Ureter (tissue), 1 donor: ENCODE data around the gene LYRM4. TPM values are rescaled to one million over a fixed set of nuclear protein-coding genes. Genes with fewer than 3 reads are reported as not detected.
A peak's percentile ranks its signal among the peaks of the same experiment; 100 is the strongest.

Experiments used
- DNase-seq: peaks from one replicate; pipeline ENCODE4 v3.0.0-alpha.2; 2020; ENCODE audit warnings: low spot score
- total RNA-seq: library from RNA; stranded (reverse); gene quantifications from one replicate; pipeline ENCODE4 v1.2.4, GENCODE V29; 2023
- donor health status: DM: yes; HTN: yes; CAD: no.

LYRM4 gene
- 33.5 TPM for total RNA-seq

DNA sequence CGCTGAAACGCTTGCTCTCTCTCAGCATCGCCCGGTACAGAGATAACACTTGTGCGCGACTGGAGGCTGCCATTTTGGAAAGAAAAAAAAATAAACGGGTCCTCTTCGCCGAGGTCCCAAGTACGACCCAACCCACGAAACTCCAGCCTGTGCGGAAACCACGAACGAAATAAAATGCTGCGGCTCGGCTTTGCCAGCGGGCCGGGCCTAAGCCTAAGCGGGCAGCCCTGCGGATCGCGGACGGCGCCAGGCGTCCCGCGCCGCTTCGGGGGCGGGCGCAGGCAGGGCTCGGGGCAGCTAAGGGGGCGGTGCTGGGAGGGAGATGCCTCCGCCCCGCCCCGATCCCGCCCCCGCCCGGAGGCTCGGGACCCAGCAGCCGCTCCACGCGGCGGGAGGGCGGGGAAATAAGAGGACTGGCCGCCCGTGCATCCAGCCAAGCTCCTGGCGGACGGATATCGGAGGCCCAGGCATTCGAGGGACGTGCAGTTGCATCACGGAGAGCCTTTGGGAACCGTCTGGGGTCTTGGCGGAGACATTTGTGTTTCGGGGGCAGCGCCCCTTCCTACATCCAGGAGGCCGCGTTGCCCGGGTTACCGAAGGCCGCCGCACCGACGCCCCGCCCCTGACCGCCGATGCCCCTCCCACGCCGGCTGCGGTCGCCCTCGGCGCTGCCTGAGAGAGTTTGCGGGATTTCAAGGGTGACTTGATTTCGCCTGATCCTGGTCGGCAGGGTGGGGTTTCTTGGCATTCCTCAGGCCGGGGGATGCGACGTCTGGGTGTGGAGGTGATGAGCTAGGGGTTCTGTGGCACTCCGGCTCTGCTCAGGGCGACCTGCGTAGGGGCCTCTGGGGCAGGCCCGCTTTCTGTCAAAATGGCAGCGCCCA is at the start of gene LYRM4, which contains the start of gene FARS2:
Gene LYRM4 (minus strand): TSS at position 290 of the 884 bp plus-strand sequence. CDS start 217 bp downstream, at position 73.
Gene FARS2 (plus strand): TSS at position 853 of the 884 bp plus-strand sequence.
- peak; percentile 88 for DNase-seq

DNA sequence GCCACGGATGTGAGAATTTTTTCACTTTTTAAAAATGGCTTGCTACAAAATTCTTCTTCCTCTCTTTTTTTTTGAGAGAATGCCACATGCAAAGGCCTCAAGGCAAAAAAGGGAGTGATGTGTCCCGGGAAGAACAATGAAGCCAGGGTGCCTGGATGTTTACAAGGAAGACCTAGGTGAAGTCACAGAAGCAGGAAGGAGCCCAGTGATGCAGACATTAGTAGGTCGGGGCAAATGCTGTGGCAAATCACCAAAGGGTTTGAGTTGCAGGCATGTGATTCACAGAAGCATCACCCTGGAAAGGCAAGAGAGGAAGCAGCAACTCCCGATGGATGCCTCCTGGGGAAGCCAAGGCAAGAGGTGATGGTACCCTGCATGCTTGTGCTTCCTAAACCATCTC is 47.3 kb upstream of the LYRM4 start:
- DNase-seq = no peak

DNA sequence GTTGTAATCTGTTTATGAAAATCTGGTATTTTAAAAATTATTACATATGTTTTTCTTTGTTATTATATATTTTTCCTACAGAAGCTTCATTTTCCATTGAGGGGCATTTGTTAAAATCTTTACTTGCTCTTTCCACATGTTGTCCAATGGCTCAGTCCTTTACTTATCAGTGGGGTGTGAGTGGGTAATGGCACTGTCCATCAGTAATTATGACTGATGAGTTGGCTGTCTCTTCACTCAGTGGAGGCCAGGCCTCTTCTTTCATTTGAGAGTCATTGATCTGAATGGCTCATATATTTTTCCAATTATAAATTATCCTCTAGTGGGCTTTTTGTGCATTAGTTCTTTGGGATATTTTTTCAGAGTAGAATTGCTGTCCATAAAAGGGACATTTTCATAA is 46.3 kb upstream of the LYRM4 start:
- DNase-seq = no peak

DNA sequence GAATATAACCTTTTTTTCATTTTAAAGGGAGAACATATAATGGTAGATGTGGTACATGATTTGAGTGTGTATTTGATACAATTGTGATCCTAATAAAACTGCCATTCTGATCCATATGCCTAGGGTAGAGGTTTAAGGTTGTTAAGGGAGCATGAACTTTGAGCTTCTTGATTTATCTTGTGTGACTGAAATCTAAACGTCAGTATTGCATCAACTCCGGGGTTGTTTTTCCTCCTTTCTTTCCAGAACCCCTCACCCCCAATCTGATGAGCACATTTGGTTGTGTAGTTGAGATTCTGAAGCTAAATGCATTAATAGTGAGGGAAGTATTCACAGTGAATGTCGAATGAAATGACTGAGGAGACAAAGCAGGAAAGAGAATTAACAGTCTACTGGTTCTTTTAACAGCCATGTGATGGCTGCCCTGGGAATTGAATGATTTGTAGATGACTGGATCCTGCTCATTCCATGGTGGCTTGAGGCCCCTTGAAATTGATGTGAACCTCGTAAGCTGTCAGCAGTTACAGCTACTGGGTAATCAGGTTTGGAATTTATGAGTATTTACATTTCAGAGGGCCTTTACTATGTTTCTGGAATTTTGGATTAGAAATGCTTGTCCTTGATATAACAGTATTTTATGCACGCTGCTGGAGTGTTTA is 45.3 kb upstream of the LYRM4 start:
- no peak for DNase-seq

DNA sequence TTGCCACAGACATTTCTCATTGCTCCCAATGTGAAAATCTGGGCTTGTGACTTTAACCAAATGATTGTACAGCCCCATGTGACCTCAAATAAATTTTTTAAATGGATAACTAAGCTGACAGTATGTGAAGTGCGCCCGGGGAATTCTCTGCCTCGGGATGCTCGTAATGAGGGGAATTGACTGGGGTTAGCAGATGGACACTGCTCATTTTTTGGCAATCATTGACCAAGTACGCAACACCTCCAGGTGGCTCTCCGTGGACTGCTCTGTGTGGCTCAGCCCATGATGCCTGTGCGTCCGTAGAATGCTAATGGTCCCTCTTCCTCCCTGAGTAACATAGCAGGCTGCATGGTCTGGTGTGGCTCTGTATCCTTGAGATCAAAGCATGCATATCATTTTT is 42.9 kb upstream of the LYRM4 start:
- no peak for DNase-seq

DNA sequence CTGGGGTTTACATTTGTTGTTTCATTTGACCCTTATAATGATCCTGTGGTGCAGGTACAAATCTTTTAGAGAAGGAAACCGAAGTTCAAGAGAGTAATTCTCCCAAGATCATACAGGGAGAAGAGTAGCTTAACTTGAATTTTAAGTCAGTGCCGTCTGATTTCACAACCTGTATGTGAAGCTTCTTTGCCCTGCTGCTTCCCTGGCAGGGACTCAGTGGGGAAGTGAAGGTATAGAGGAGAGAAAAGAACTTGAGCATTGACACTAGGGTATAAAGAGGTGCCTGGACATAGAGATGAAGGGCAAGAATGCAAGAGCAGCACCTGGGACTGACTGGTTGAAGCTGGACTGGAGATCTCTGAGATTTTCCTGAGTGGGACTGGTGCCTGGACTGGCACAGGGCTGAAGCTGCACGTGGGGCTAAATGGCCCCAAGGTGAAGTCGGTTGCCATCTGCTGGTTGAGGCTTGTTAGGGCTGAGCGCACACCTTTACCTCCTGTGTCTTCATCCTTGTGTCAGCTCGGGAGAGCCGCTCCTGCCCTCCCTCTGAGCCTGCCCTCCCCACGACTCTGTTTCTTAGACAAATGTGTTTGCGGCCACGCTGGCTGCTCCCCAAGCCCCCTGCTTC is 42.4 kb upstream of the LYRM4 start:
- peak; percentile 53 for DNase-seq

DNA sequence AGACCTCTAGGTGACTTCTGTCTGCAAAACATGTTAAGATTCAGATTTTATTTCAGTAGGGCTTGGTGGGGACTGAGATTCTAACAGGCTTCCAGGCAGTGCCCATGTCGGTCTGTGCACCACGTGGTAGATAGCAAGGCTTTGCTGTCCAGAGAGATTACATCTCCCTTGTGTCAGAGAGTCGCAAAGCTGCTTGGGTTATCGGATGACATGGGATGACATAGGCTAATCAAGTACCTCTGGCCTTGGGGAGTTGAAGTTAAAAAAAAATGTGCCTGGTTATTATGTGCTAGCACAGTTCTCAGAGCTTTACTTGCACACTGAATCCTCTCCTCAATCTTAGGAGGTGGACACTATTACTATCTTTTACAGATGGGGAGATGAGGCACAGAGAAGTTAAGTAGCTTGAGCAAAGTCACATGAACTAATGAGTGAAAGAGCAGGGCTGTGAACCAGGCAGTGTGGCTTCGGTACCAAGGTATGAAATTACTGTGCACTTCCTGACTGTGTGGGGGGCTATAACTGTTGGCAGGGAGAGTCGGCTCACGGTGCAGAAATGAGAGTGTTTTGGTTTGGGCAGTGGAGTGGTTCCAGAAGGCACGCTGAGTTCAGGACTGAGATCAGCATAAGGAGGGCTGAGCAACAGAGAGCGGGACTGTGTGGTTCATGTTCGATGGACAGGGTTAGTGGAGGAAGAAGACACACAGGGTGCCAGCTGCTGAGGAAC is 41.6 kb upstream of the LYRM4 start:
- DNase-seq = no peak

DNA sequence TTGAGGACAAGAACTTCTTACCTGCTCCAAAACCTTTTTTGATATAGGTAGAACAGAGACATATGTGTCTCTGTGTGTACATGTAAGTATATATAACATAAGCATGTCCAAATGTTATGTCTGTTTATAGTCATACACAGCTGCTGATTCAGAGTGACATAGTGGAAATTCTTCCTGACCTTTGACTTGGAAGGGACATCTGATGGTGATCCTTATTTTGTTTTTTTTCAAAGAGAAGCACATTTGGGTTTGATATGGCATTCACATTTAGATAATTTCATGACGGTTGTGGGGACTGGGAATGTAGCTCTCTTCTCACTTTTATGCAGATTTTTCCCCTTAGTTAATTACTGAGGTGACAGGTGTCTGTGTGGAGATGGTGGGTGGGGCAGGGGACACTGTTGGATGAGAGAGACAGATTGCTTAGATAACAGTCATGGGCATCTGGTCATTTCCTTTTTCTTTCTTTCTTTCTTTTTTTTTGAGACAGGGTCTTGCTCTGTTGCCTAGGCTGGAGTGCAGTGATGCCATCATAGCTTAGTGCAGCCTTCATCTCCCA is 39.5 kb upstream of the LYRM4 start:
- no peak for DNase-seq

DNA sequence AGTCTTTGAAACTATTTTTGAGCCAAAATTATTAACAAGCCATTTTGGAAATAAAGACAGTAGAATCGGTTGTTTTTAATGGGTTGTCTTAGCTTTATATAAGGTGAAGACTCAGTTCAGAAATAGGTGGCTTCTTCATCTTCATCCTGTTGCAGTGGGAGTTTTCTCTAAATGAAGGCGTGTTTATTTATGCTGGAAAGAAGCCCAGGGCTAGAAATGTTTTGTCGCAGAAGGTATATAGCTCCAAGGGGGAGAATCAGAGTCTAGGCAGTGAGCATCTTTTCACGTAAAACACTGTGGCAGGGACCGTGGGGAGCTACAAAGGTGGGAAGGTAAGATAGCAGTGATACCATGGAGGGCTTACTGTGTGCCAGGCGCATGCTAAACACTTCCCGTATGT is 34.9 kb upstream of the LYRM4 start:
- no peak for DNase-seq

DNA sequence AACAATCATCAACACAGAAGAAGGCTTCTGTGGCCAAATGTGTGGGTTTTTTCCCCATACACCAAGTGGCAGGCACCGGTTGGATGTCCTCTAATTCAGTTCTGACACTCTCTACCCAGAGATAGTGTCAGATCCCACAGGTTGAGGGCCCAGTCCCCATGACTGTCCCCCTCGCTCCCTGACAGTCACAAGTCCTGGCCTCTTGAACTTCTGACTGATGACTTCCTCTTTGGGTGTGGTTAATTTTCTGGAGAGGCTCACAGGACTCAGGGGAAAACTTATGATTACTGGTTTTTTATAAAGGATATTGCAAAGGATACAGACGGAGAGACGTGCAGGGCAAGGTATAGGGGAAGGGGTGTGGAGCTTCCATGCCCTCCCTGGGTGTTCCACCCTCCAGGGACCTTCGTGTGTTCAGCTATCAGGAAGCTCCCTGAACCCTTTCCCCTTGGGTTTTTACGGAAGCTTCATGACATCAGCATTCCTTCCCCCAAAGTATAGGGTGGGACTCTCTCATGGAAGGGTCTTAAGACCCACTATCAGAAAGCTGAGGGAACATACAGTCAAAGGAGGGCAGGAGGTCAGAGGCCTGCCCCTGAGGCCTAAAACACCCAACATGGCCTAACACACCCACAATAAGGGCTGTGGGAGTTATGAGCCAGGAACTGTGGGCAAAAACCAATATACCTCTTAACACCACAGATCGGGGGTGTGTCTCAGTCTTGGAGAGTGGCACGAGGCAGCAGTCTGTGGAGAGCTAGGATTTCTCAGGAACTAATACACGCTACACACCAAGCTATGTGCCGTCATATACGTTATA is 33.9 kb upstream of the LYRM4 start:
- no peak for DNase-seq

DNA sequence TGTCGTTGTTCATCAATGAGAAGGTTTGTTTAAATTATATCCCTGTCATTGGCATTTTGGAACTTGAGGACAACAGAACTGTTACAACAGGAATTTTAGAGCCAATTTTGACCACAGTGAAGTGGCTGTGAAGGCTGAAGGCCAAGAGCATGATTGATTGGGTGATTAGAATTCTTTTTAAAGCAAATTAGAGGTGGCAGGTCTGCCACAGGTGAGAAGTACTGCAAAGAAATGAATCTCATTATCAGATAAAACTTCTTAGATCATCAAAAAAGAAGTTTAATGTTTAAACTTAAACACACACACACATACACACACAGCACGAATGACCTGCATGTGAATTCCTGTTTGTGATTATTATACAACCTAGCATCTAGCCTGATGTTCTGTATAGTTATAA is 32.9 kb upstream of the LYRM4 start:
- DNase-seq = no peak

DNA sequence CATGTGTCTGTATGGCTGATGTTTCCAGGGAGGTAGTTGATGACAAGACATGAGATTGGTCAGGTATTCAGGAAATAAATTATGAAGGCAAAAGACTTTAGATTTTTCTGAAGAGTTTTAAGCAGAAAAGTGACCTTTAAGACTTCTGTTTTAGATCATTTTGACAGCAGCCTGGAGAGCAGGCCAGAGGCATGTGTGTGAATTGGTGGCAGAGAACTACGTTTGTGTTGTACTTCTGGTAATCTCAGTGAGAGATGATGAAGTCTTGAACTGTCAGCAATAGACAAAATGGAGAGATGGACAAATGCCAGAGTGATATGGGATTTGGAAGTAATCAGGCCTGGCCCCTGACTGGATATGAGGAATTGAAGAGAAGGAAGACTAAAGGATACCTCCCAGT is 31.4 kb upstream of the LYRM4 start:
- DNase-seq = no peak

DNA sequence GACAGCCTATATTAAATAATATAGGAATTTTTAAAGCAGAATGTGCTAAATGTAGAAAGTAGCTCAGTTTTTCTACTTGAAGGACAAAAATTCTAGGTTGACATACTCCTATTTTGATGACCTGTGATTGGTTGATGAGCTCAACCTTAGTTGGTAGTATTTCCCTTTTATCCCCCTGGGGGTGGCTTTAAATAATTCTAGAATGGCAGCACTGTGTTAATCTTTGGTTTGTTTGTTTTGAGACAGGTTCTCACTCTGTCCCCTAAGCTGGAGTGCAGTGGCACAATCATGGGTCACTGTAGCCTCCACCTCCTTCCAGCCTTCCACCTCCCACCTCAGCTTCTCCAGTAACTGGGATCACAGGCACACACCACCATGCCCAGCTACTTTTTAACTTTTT is 29.8 kb upstream of the LYRM4 start:
- no peak for DNase-seq

DNA sequence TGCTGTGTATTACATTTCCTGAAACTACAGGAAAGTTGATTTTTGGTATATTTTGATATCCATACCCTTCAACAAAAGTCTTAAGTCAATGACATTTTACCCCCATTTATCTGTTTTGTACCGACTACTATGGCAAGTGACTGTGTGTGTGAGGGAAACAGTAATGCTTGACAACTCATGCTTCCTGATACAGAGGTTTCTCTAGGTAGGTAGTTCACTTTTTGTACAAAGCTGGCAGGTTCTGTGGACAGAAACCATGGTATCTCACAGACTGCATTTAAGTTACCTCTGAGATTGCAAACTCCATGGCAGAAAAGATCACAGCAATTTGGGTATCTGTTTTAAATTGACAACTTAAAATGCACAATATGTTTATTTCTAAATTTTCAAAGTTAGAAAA is 29.3 kb upstream of the LYRM4 start:
- DNase-seq = no peak

DNA sequence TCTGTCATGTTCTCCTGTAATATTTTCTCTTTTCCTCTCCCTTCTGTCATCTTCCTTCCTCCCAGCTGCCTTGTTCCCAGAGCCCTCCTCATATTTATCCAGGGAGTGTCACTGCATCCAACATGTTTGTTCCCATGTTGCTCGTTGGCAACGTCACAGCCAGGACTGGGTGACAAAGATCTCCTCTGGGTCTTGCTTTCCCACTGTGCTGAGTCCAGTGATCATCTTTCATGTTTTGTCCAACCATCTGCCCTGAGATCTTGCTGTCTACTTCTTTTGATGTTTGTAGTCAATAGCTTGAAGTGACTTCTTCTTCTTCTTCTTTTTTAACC is 27.2 kb upstream of the LYRM4 start:
- DNase-seq = no peak

DNA sequence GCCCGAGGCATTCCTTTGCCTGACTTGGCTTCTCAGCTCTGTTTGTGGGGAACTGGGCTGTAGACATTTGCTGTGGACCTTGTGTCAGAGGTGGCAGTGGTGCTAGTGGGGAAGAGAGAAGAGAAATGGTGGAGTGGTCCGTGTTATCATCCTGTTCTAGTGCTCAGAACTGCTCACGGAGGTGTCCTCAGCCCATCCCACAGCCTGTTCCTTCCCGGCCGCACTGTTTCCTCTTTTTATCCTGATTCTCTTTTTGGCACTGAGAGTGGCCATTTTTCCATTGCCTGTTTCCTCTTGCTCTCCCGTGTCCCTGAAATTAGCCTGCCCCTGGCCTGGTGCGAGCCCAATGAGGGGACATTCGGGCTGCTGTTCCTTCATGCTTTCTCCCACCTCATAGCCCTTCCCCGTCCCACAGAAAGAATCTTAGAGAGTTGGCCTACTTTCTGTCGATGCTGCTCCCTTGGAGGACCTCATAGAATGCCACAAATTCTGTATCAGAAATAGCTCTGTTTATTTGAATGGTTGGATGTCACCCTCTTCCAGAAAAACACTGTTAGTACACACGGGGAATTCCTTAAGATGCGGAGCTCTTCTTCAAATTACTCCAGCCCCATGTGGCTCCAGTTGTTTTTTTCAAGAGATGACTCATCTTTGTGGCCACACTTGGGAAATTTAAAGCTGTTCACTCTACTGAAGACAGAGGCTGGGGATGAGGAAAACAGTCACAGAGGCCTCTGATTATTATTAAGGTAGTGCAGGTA is 26.6 kb upstream of the LYRM4 start:
- no peak for DNase-seq

DNA sequence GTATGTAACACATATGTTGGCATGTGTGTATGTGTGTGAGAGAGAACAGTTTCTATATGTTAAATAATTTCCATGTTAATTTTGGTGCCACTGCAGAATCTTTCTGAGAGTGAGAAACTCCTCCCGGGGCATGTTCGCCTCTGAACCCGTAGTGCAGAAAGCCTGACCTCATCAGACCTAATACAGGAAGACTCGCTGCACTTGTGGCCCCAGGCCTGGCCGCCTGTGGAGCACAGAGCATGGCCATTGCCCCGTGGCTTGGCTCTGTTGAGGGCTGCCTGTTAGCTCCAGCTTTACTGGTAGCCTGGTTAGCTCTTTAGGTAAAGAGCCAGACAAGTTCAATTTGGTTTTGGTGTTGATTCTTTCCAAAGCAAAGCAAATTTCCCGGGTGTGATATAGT is 26.0 kb upstream of the LYRM4 start:
- no peak for DNase-seq

DNA sequence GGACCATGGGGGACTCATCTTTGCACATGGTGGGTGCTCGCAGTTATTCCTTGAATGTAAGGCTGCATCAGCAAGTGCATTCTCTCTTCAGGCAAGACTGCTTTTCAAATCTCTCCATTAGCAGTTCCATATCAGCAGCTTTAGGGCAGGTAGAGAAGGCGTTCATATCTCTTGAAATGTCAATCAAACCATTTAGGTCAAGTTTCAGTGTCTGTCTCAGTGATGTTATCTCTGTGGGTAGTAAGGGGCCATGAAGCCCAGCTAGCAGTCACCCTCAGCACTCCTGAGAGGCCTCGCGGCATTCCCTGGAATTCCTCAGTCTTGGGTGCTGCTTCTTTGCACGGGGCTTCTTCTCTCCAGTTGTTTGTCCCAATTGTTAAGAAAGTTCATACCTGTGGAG is 24.8 kb upstream of the LYRM4 start:
- no peak for DNase-seq

DNA sequence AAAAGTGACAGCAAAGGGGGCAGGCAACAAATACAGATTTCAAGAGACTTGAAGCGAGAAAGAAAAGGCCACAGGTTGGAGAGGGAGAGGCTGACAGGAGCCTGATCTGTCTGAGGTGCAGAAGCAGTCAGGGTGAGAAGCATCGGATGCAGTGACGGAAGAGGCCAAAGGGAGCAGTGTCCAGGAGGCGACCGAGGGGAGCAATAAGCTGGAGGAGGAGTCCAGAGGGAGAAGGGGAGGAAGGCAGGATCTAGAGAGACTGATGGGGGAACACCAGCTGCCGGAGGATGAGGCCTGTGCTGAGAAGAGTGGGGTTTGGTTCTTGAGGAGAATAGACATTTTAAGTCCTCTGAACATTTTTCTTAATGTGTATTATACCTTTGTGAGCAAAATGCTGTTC is 24.3 kb upstream of the LYRM4 start:
- no peak for DNase-seq

DNA sequence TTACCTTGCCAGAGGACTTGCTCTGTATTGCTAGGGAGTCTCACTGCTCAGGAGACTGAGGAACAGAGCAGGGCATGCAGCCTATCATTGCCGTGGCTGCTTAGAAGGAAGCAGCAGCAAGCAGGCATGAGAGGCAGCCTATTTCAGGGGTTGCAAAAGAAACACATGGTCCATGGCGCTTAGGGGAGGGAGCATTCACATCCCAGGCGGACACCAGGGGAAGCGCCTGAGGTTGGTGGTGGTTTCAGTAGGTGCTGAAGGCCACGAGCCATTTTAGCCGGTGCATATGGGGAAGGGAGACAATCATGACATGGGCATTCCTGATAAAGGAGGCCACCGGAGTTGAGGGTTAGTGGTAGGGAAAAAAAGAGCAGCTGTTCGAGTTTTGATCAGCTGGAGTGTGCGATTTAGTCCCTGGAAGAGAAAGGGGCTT is 21.5 kb upstream of the LYRM4 start:
- DNase-seq = no peak
